Adipose tissue (tissue), 3 donors: ENCODE data around the gene CSDE1. TPM values are rescaled to one million over a fixed set of nuclear protein-coding genes. Genes with fewer than 3 reads are reported as not detected.
"Not testable (repeated sequence)": the region's sequence is repeated elsewhere in the genome, so short reads cannot be mapped to it uniquely, and the experiment has no call there.

ENCODE experiments used
- H3K27ac ChIP-seq: one replicate; pipeline ENCODE4 v1.5.1; 2013; ENCODE audit warnings: low read depth, low read length
- WGBS, 3 donors: extraction: QIAGEN DNeasy Blood & Tissue Kit; methylation state at CpG; one replicate each; pipeline ENCODE4 v1.1.7; 2013; 5-methylcytosine and 5-hydroxymethylcytosine counted together
- polyA plus RNA-seq, 3 donors: library from polyadenylated mRNA; stranded (reverse); fragments of 200-250 nt; gene quantifications; one replicate each; pipeline ENCODE4 v1.2.3, GENCODE V29; 2013
- donor health status: healthy with polysubstance abuse.
- donor health status: Bipolar disorder and iron deficiency.
- donor health status: healthy.

CSDE1 gene
- 100 to 1,000 TPM; 131 to 329 (median 255) TPM for polyA plus RNA-seq

GRCh38 chr1:114757455-114758255 is at the start of gene CSDE1:
CSDE1 (minus strand) TSS chr1:114757984; CDS start chr1:114739890, 18,094 bp downstream.
- WGBS, 3 donors, result 0% methylated on average over 50 of the region's 50 CpGs
- peak within 1 kb of the TSS; percentile 89 for H3K27ac ChIP-seq

- WGBS, 3 donors, result 96 to 100% (median 98%) methylated on average over 7 to 28 of the region's 33 CpGs
- not testable (repeated sequence) for H3K27ac ChIP-seq
Observed at GRCh38 chr1:114804449-114804848, 46.7 kb upstream of the CSDE1 start.

- no peak overlapping the region for H3K27ac ChIP-seq
- WGBS, 3 donors, result 61 to 70% (median 67%) methylated on average over 3 of the region's 3 CpGs
Observed at GRCh38 chr1:114803001-114803400, 45.2 kb upstream of the CSDE1 start.

- WGBS, 3 donors, result 83 to 93% (median 93%) methylated on average over 2 of the region's 2 CpGs
- no peak overlapping the region for H3K27ac ChIP-seq
Observed at GRCh38 chr1:114794038-114794437, 36.3 kb upstream of the CSDE1 start.

- 93 to 95% (median 95%) methylated on average over 14 to 25 of the region's 25 CpGs for WGBS, 3 donors
- not testable (repeated sequence) for H3K27ac ChIP-seq
Observed at GRCh38 chr1:114790581-114790980, 32.8 kb upstream of the CSDE1 start.

- H3K27ac ChIP-seq, result not testable (repeated sequence)
- 82 to 88% (median 87%) methylated on average over 1 of the region's 1 CpG for WGBS, 3 donors
Observed at GRCh38 chr1:114786440-114786839, 28.7 kb upstream of the CSDE1 start.

- H3K27ac ChIP-seq, result no peak overlapping the region
- 78 to 88% (median 80%) methylated on average over 5 of the region's 5 CpGs for WGBS, 3 donors
Observed at GRCh38 chr1:114782476-114782875, 24.7 kb upstream of the CSDE1 start.

GRCh38 chr1:114780344-114781226 is 22.8 kb upstream of the CSDE1 start, which contains the start of gene SIKE1:
SIKE1 (minus strand) TSS chr1:114780685; CDS start chr1:114780607, 78 bp downstream.
- 17 to 18% (median 18%) methylated on average over 52 to 53 of the region's 53 CpGs for WGBS, 3 donors
- peak within 1 kb of the TSS; percentile 83 for H3K27ac ChIP-seq

- H3K27ac ChIP-seq, result peak overlapping the region; percentile 83
Observed at GRCh38 chr1:114779722-114780121, 21.9 kb upstream of the CSDE1 start.

- H3K27ac ChIP-seq, result not testable (repeated sequence)
- 95 to 100% (median 98%) methylated on average over 3 to 4 of the region's 4 CpGs for WGBS, 3 donors
Observed at GRCh38 chr1:114776726-114777125, 18.9 kb upstream of the CSDE1 start.

GRCh38 chr1:114771992-114772391 is 14.2 kb upstream of the CSDE1 start:
- WGBS, 3 donors, result 88 to 100% (median 97%) methylated on average over 1 of the region's 1 CpG
- H3K27ac ChIP-seq, result no peak overlapping the region

GRCh38 chr1:114770989-114771388 is 13.2 kb upstream of the CSDE1 start:
- WGBS, 3 donors, result 96 to 100% (median 97%) methylated on average over 1 of the region's 1 CpG

GRCh38 chr1:114764689-114765088 is 6.9 kb upstream of the CSDE1 start:
- 82 to 86% (median 82%) methylated on average over 4 of the region's 4 CpGs for WGBS, 3 donors
- no peak overlapping the region for H3K27ac ChIP-seq

More at GRCh38 chr1:114770989-114771388, 13.2 kb upstream of the CSDE1 start:
- no peak overlapping the region for H3K27ac ChIP-seq

- WGBS, 3 donors, result 23 to 31% (median 25%) methylated on average over 6 of the region's 6 CpGs
- no peak overlapping the region for H3K27ac ChIP-seq
Observed at GRCh38 chr1:114758256-114758832, 560 bp upstream of the CSDE1 start.

- WGBS, 3 donors, result 0 to 2% (median 1%) methylated on average over 17 of the region's 17 CpGs
- no peak overlapping the region for H3K27ac ChIP-seq
Observed at GRCh38 chr1:114756949-114757454, 782 bp downstream of the CSDE1 start.

GRCh38 chr1:114756009-114756892 is 1.5 kb downstream of the CSDE1 start:
- no peak overlapping the region for H3K27ac ChIP-seq
- WGBS, 3 donors, result 20 to 35% (median 32%) methylated on average over 14 of the region's 14 CpGs

GRCh38 chr1:114755006-114755931 is 2.5 kb downstream of the CSDE1 start:
- no peak overlapping the region for H3K27ac ChIP-seq
- WGBS, 3 donors, result 43 to 55% (median 52%) methylated on average over 7 of the region's 7 CpGs
